ENCODE measurements around the gene CALU. TPM values are rescaled to one million over a fixed set of nuclear protein-coding genes. Genes with fewer than 3 reads are reported as not detected.

Gene CALU
- total and polyA plus RNA-seq, 2 experiments from 2014 or later, result 136 to 179 TPM

GRCh38 chr7:128701062-128701785, 37.9 kb upstream of the CALU start:
- Mint-ChIP-seq H3K4me3 (no peak overlapping the region), H3K4me1 (peaks cover 28% of the 10 kb centered on the region), H3K27me3 (ENCODE audit: insufficient read depth, low read depth, poor library complexity) (peaks cover 9% of the 10 kb centered on the region), H3K27ac (peak overlapping the region; percentile 25; the same call in 1 of the 2 replicates), H3K9me3 (peaks cover 10% of the 10 kb centered on the region), H3K36me3 (ENCODE audit: low read depth) (peaks cover 3% of the 10 kb centered on the region; the same call in 1 of the 3 replicates)
- ATAC-seq (no peak), DNase-seq (ENCODE audit: low spot score) (peak; percentile 22)
- Histone ChIP-seq H3K27ac (ENCODE audit: low read depth) (no peak overlapping the region), H3K9me2 (ENCODE audit: insufficient read depth) (no peaks in the 10 kb centered on the region), H3F3A (replicated peaks; ENCODE audit: low read depth) (no peaks in the 10 kb centered on the region), H3K27me3 (ENCODE audit: insufficient read depth) (peaks cover 16% of the 10 kb centered on the region), H2AFZ (no peak overlapping the region), H3K36me3 (ENCODE audit: insufficient read depth) (no peaks in the 10 kb centered on the region), H3K4me1 (ENCODE audit: insufficient read depth) (peaks cover 28% of the 10 kb centered on the region; the same call in 1 of the 2 replicates), H3K4me2 (no peak overlapping the region), H4K20me1 (replicated peaks; ENCODE audit: insufficient read depth) (no peaks in the 10 kb centered on the region), H3K79me2 (replicated peaks; ENCODE audit: insufficient read depth) (no peaks in the 10 kb centered on the region), H3K4me3 (no peak overlapping the region)
- no peak for TF ChIP-seq ZNF114 (CRISPR knock-in tag; IDR thresholded peaks at IDR 0.05)
- no peak for TF ChIP-seq ZNF331 (CRISPR knock-in tag; IDR thresholded peaks at IDR 0.05; ENCODE audit: low read depth)
- no peak for TF ChIP-seq EZH2phosphoT487 (IDR thresholded peaks at IDR 0.05; ENCODE audit: unreplicated experiment)
- no peak for TF ChIP-seq EZH2 (IDR thresholded peaks at IDR 0.05; ENCODE audit: low read depth, unreplicated experiment)
- TF ChIP-seq NANOG (IDR thresholded peaks at IDR 0.05; ENCODE audit: borderline replicate concordance), result no peak
- no peak for TF ChIP-seq CREB1 (CRISPR knock-in tag; IDR thresholded peaks at IDR 0.05; ENCODE audit: low read depth)
- no peak for TF ChIP-seq REST (IDR thresholded peaks at IDR 0.05; ENCODE audit: unreplicated experiment)
- no peak for TF ChIP-seq STAT1 (IDR thresholded peaks at IDR 0.05; ENCODE audit: unreplicated experiment)
- no peak for TF ChIP-seq JUNB (IDR thresholded peaks at IDR 0.05; ENCODE audit: unreplicated experiment)
- no peak for TF ChIP-seq ETS1 (IDR thresholded peaks at IDR 0.05)
- TF ChIP-seq POLR2AphosphoS5 (IDR thresholded peaks at IDR 0.05; ENCODE audit: low read depth), result no peak
- TF ChIP-seq CTCF (conservative IDR thresholded peaks at IDR 0.05; ENCODE audit: low read depth in 2 of 2), result no peak
- no peak for TF ChIP-seq ZNF462 (CRISPR knock-in tag; IDR thresholded peaks at IDR 0.05)

Measured in GM23338 (cell line).